Endothelial cell of umbilical vein (primary cell): ENCODE results near the gene CCDC82. TPM values are rescaled to one million over a fixed set of nuclear protein-coding genes. Genes with fewer than 3 reads are reported as not detected.

Experiments used
- BruUV-seq: library from RNA; stranded (reverse); fragments of 400-500 nt; replicated peaks from 2 replicates; lab custom pipeline; 2021; lab: Mats Ljungman, UMichigan
- CTCF ChIA-PET: fragments of 300-600, 350-600 bp; sonication (Branson Sonifier 250); formaldehyde crosslinking; loops from one replicate; lab custom pipeline; 2021; ENCODE audit warnings: antibody characterized with exemption, inconsistent platforms; lab: Charles Lee
- POLR2A ChIA-PET: fragments of 300-600, 350-600 bp; sonication (Branson Sonifier 250); formaldehyde crosslinking; loops from one replicate; lab custom pipeline; 2021; ENCODE audit warnings: antibody characterized with exemption, inconsistent platforms; lab: Charles Lee
- DNase-seq: peaks from one replicate; pipeline ENCODE4 v3.0.0-alpha.2; 2011; ENCODE audit warnings: low read depth, low spot score
- FAIRE-seq: peaks from 2 replicates; lab custom pipeline; 2011; peaks lifted over from hg19 to GRCh38; lab: Jason Lieb, UNC
- H2AFZ ChIP-seq: 2 replicates; pipeline ENCODE4 v1.6.0; 2012; ENCODE audit warnings: low read depth, low read length, control low read depth, inconsistent platforms
- H3K27ac ChIP-seq: 2 replicates; pipeline ENCODE4 v1.5.1; 2011; ENCODE audit warnings: low read depth, mild to moderate bottlenecking, control low read depth, low read length, moderate library complexity; ENCODE audit not compliant: insufficient read depth
- H3K27me3 ChIP-seq, 2 experiments: 2 replicates each; pipeline versions ENCODE4 v1.6.0 to v1.6.1; 2011; ENCODE audit warnings: low read length in 2 of 2, mixed read lengths in 1 of 2; ENCODE audit not compliant: control insufficient read depth in 2 of 2, insufficient read depth in 2 of 2
- H3K36me3 ChIP-seq, 2 experiments: 2 replicates in 1 of 2; 3 replicates in 1 of 2; pipeline ENCODE4 v1.5.1; 2011; ENCODE audit warnings: low read length in 2 of 2, mild to moderate bottlenecking in 1 of 2, moderate library complexity in 1 of 2; ENCODE audit not compliant: control insufficient read depth in 2 of 2, insufficient read depth in 2 of 2; ENCODE audit errors: extremely low read depth in 1 of 2
- H3K4me1 ChIP-seq: 3 replicates; pipeline ENCODE4 v1.5.1; 2011; ENCODE audit warnings: mild to moderate bottlenecking, low read length; ENCODE audit not compliant: control insufficient read depth, insufficient read depth; ENCODE audit errors: extremely low read depth
- H3K4me2 ChIP-seq: 2 replicates; pipeline ENCODE4 v1.6.1; 2011; ENCODE audit warnings: low read length, control low read depth, mixed read lengths; ENCODE audit not compliant: insufficient read depth
- H3K4me3 ChIP-seq, 3 experiments: fragments of 200-600 bp in 1 of 3; sonication (generic), shearing (Covaris generic) in 1 of 3; replicated peaks in 1 of 3; 2 replicates each; pipeline ENCODE4 v1.5.1; 2011 to 2016; ENCODE audit warnings: control low read depth in 3 of 3, low read length in 3 of 3, mild to moderate bottlenecking in 2 of 3, inconsistent platforms in 1 of 3, low read depth in 1 of 3, moderate library complexity in 1 of 3; ENCODE audit not compliant: insufficient read depth in 1 of 3
- H3K79me2 ChIP-seq: 2 replicates; pipeline ENCODE4 v1.6.0; 2012; ENCODE audit warnings: low read length, inconsistent platforms; ENCODE audit not compliant: control insufficient read depth, insufficient read depth
- H3K9ac ChIP-seq: replicated peaks from 2 replicates; pipeline ENCODE3; 2011; ENCODE audit warnings: low read length, control low read depth; ENCODE audit not compliant: insufficient read depth; ENCODE audit errors: extremely low read depth
- H3K9me1 ChIP-seq: replicated peaks from 3 replicates; pipeline ENCODE4 v1.6.0; 2011; ENCODE audit warnings: mild to moderate bottlenecking, low read length; ENCODE audit not compliant: control insufficient read depth, insufficient read depth; ENCODE audit errors: extremely low read depth
- H3K9me3 ChIP-seq: replicated peaks from 2 replicates; pipeline ENCODE4 v1.5.1; 2012; ENCODE audit warnings: low read length, inconsistent platforms; ENCODE audit not compliant: control insufficient read depth, insufficient read depth
- H4K20me1 ChIP-seq: replicated peaks from 2 replicates; pipeline ENCODE3; 2011; ENCODE audit warnings: mild to moderate bottlenecking, low read length; ENCODE audit not compliant: control insufficient read depth, insufficient read depth; ENCODE audit errors: extremely low read depth
- EZH2 ChIP-seq: IDR thresholded peaks from 2 replicates; pipeline ENCODE4 v1.6.1; 2012; ENCODE audit warnings: borderline replicate concordance, low read depth, mild to moderate bottlenecking, moderate library complexity, low read length, inconsistent platforms; ENCODE audit not compliant: severe bottlenecking
- FOS ChIP-seq: IDR thresholded peaks from 2 replicates; pipeline ENCODE4 v1.6.1; 2011; ENCODE audit warnings: mild to moderate bottlenecking, low read length, moderate library complexity, borderline replicate concordance; ENCODE audit not compliant: insufficient read depth
- GATA2 ChIP-seq: IDR thresholded peaks from 2 replicates; pipeline ENCODE4 v1.7.0; 2011; ENCODE audit warnings: low read depth, mild to moderate bottlenecking, moderate library complexity, mixed read lengths, low read length; ENCODE audit not compliant: insufficient read length, insufficient read depth
- JUN ChIP-seq: IDR thresholded peaks from 2 replicates; pipeline ENCODE4 v1.6.1; 2011; ENCODE audit warnings: borderline replicate concordance, low read depth; ENCODE audit not compliant: insufficient read length, insufficient read depth
- POLR2A ChIP-seq: IDR thresholded peaks from 2 replicates; pipeline ENCODE4 v1.6.1; 2012; ENCODE audit warnings: low read depth, mild to moderate bottlenecking, control low read depth, low read length
- dilution Hi-C: fragments of 300-500 bp; cut with MboI; formaldehyde crosslinking; loops from one replicate; pipeline ENCODE4 v1.15.0; 2019; ENCODE audit warnings: low sequenced_read_pairs; ENCODE audit not compliant: extremely low pct_ligation_motif_present
- intact Hi-C: fragments of 100-400 bp; cut with micrococcal nuclease; formaldehyde crosslinking; loops from one replicate; pipeline ENCODE4 v1.10.0; 2022
- polyA plus RNA-seq, 4 experiments: library from polyadenylated mRNA; depleted of rRNA in 3 of 4; stranded (reverse) in 3 of 4; unstranded in 1 of 4; fragments of >200 nt; gene quantifications; 2 replicates each; pipeline versions ENCODE4 v1.2.1 to v1.2.3, GENCODE V29; 2011 to 2012; ENCODE audit warnings: missing spikeins in 1 of 4
- total RNA-seq: library from RNA; stranded (reverse); gene quantifications from 2 replicates; pipeline ENCODE4 v1.2.3, GENCODE V29; 2021

Gene CCDC82
- total and polyA plus RNA-seq, 2 donors (not counting 3 experiments of a cell fraction or from before 2014, with no cell fraction given), result 8.1 to 33.4 TPM

DNA sequence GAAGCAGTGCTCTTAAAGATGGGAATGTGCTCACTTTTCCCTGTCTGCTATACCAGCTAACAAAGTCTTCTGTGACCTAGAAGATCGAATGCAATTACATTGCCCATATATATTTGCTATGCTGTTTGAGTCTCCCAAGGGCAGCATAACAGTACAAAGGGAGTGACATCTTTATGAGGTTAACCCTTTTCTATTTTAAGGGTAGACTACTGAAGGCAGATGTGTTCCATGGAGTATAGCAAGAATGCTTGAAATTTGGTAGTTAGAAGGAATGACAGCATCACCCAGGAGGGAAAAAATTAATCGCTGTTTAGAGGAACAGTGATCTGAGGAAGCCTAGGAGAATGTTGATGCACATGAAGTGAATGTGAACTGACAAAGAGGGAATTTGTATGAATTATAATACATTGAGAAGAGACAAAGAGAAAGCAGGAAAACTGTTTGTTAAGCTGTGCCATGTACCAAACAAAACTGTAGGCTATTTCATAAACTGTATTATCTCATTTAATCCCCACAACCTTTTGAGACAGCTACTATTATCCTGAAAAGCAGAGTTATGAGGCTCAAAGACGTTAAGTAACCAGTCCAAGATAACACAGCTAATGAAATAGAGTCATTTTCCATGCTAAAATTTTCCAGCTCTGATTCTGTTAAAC, 59.7 kb downstream of the CCDC82 start:
- Histone ChIP-seq H3K4me1 (peaks cover 2% of the 10 kb centered on the region), H3K4me2 (no peak overlapping the region)

GRCh38 chr11:96329419-96329818, 60.3 kb downstream of the CCDC82 start:
- Histone ChIP-seq H3K79me2 (peaks cover 9% of the 10 kb centered on the region), H3K36me3 (no peaks in the 10 kb centered on the region), H4K20me1 (no peaks in the 10 kb centered on the region), H3K4me2 (no peak overlapping the region), H3K9me1 (no peaks in the 10 kb centered on the region), H3K27me3 (no peaks in the 10 kb centered on the region), H3K27ac (no peak overlapping the region), H3K9ac (no peak overlapping the region), H2AFZ (no peak overlapping the region), H3K4me3 (no peak overlapping the region), H3K9me3 (no peaks in the 10 kb centered on the region), H3K4me1 (peaks cover 2% of the 10 kb centered on the region)
- ChIA-PET CTCF (no interaction called here), POLR2A (no interaction called here)
- intact Hi-C loops (no loop called here), dilution Hi-C loops (no loop called here)
- no TSS peak for BruUV-seq
- no peak for TF ChIP-seq EZH2
- TF ChIP-seq JUN, result no peak
- FAIRE-seq (no peak), DNase-seq (no peak)

More for the DNA sequence above, 59.7 kb downstream of the CCDC82 start:
- DNase-seq (no peak), FAIRE-seq (no peak)
- Histone ChIP-seq H3K9ac (no peak overlapping the region), H3K27ac (no peak overlapping the region), H4K20me1 (no peaks in the 10 kb centered on the region), H3K27me3 (no peaks in the 10 kb centered on the region), H3K9me1 (no peaks in the 10 kb centered on the region), H3K4me3 (no peak overlapping the region), H3K9me3 (no peaks in the 10 kb centered on the region), H2AFZ (no peak overlapping the region), H3K36me3 (no peaks in the 10 kb centered on the region), H3K79me2 (peaks cover 9% of the 10 kb centered on the region)
- dilution Hi-C loops (no loop called here), intact Hi-C loops (no loop called here)
- ChIA-PET POLR2A (no interaction called here), CTCF (no interaction called here)
- TF ChIP-seq EZH2 (no peak), GATA2 (no peak), POLR2A (no peak), FOS (no peak)
- no TSS peak for BruUV-seq
